Liver (tissue), 9 donors: ENCODE results near the gene ELOVL4. TPM values are rescaled to one million over a fixed set of nuclear protein-coding genes. Genes with fewer than 3 reads are reported as not detected.

ENCODE experiments used
- DNase-seq: peaks from one replicate; pipeline ENCODE4 v3.0.0-alpha.2; 2017; ENCODE audit warnings: low spot score
- H3K27ac ChIP-seq, 2 donors: one replicate each; pipeline ENCODE4 v1.7.0; 2013; ENCODE audit warnings: inconsistent platforms in 2 of 2, low read length in 2 of 2, control low read depth in 1 of 2, low read depth in 1 of 2, mild to moderate bottlenecking in 1 of 2
- H3K27me3 ChIP-seq, 4 donors: one replicate each; pipeline versions ENCODE4 v1.6.1 to v1.7.0; 2013; ENCODE audit warnings: low read length in 3 of 4, inconsistent platforms in 1 of 4, mild to moderate bottlenecking in 1 of 4, moderate library complexity in 1 of 4; ENCODE audit not compliant: control insufficient read depth in 4 of 4, insufficient read depth in 4 of 4
- H3K36me3 ChIP-seq, 4 donors: one replicate each; pipeline versions ENCODE4 v1.6.1 to v1.7.0; 2013; ENCODE audit warnings: low read length in 3 of 4, mild to moderate bottlenecking in 3 of 4, low read depth in 1 of 4, moderate library complexity in 1 of 4; ENCODE audit not compliant: control insufficient read depth in 4 of 4, insufficient read depth in 3 of 4
- H3K4me1 ChIP-seq, 4 donors: one replicate each; pipeline versions ENCODE4 v1.6.1 to v1.7.0; 2013; ENCODE audit warnings: low read length in 3 of 4, mild to moderate bottlenecking in 3 of 4, moderate library complexity in 1 of 4; ENCODE audit not compliant: control insufficient read depth in 4 of 4, insufficient read depth in 4 of 4
- H3K4me3 ChIP-seq, 3 donors: one replicate each; pipeline versions ENCODE4 v1.6.1 to v1.7.0; 2013; ENCODE audit warnings: low read length in 3 of 3, control low read depth in 1 of 3, low read depth in 1 of 3, mild to moderate bottlenecking in 1 of 3
- H3K9ac ChIP-seq, 2 donors: one replicate each; pipeline ENCODE4 v1.7.0; 2013; ENCODE audit warnings: low read length in 2 of 2, mild to moderate bottlenecking in 2 of 2, moderate library complexity in 2 of 2, control low read depth in 1 of 2, low read depth in 1 of 2
- H3K9me3 ChIP-seq, 4 donors: one replicate each; pipeline versions ENCODE4 v1.6.1 to v1.7.0; 2013; ENCODE audit warnings: low read length in 3 of 4; ENCODE audit not compliant: control insufficient read depth in 4 of 4
- ATF3 ChIP-seq: IDR thresholded peaks from 2 replicates; pipeline ENCODE4 v1.6.1; 2016; ENCODE audit warnings: antibody characterized with exemption
- CTCF ChIP-seq: fragments of 150-350 bp; IDR thresholded peaks from 2 replicates; pipeline ENCODE4 v1.5.1; 2017; ENCODE audit warnings: improper control_type of control experiment, low read depth, low read length; ENCODE audit not compliant: missing input control
- EGR1 ChIP-seq, 2 donors: IDR thresholded peaks; 2 replicates each; pipeline ENCODE4 v1.6.1; 2016 to 2018; ENCODE audit warnings: antibody characterized with exemption in 2 of 2, low read depth in 2 of 2
- FOXA1 ChIP-seq: IDR thresholded peaks from 2 replicates; pipeline ENCODE4 v1.6.1; 2016; ENCODE audit warnings: antibody characterized with exemption
- GABPA ChIP-seq, 2 donors: IDR thresholded peaks in 1 of 2; conservative IDR thresholded peaks in 1 of 2; 2 replicates each; pipeline ENCODE4 v1.6.1; 2016; ENCODE audit warnings: antibody characterized with exemption in 2 of 2, mild to moderate bottlenecking in 1 of 2, moderate library complexity in 1 of 2
- HNF4A ChIP-seq, 2 donors: conservative IDR thresholded peaks; 2 replicates each; pipeline ENCODE4 v1.6.1; 2016; ENCODE audit warnings: antibody characterized with exemption in 2 of 2, mild to moderate bottlenecking in 2 of 2
- HNF4G ChIP-seq: IDR thresholded peaks from 2 replicates; pipeline ENCODE4 v1.6.1; 2016; ENCODE audit warnings: antibody characterized with exemption
- JUND ChIP-seq, 2 donors: IDR thresholded peaks; 2 replicates each; pipeline ENCODE4 v1.6.1; 2016; ENCODE audit warnings: antibody characterized with exemption in 2 of 2
- MAX ChIP-seq: IDR thresholded peaks from 2 replicates; pipeline ENCODE4 v1.6.1; 2016; ENCODE audit warnings: antibody characterized with exemption
- RAD21 ChIP-seq, 2 donors: IDR thresholded peaks; 2 replicates each; pipeline ENCODE4 v1.6.1; 2016; ENCODE audit warnings: antibody characterized with exemption in 2 of 2, mild to moderate bottlenecking in 2 of 2
- REST ChIP-seq: IDR thresholded peaks from 2 replicates; pipeline ENCODE4 v1.6.1; 2016; ENCODE audit warnings: antibody characterized with exemption, mild to moderate bottlenecking
- TAF1 ChIP-seq: conservative IDR thresholded peaks from 2 replicates; pipeline ENCODE4 v1.6.1; 2016; ENCODE audit warnings: antibody characterized with exemption, mild to moderate bottlenecking
- YY1 ChIP-seq: IDR thresholded peaks from 2 replicates; pipeline ENCODE4 v1.6.1; 2016; ENCODE audit warnings: antibody characterized with exemption, mild to moderate bottlenecking
- ZBTB33 ChIP-seq: IDR thresholded peaks from 2 replicates; pipeline ENCODE4 v1.6.1; 2016; ENCODE audit warnings: antibody characterized with exemption
- WGBS: extraction: QIAGEN DNeasy Blood & Tissue Kit; methylation state at CpG from one replicate; pipeline ENCODE4 v1.1.7; 2013; 5-methylcytosine and 5-hydroxymethylcytosine counted together
- polyA plus RNA-seq, 2 donors: library from polyadenylated mRNA; stranded (reverse) in 1 of 2; unstranded in 1 of 2; fragments of 200-250 nt in 1 of 2; fragments of >200 nt in 1 of 2; fragmentation: Nextera tagmentation in 1 of 2; extraction: Ambion mirVana in 1 of 2; gene quantifications; one replicate each; pipeline versions ENCODE4 v1.2.1 to v1.2.3, GENCODE V29; 2013 to 2015
- total RNA-seq, 2 donors: library from RNA; depleted of rRNA; stranded (reverse); fragments of >200 nt; gene quantifications; one replicate each; pipeline ENCODE4 v1.2.3, GENCODE V29; 2014
- donor health status: healthy.
- donor health status: healthy.
- donor health status: healthy.
- donor health status: healthy.
- donor health status: healthy.

The ELOVL4 gene
- total and polyA plus RNA-seq, 4 donors: 0.07 to 2.1 (median 0.09) TPM; not detected in 1

GRCh38 chr6:79971193-79971592 lies 23.8 kb upstream of the ELOVL4 start:
- no peak overlapping the region for H3K4me3 ChIP-seq

GRCh38 chr6:79969784-79970183 lies 22.4 kb upstream of the ELOVL4 start:
- no peak overlapping the region for H3K9ac ChIP-seq
- 87% methylated on average over 5 of the region's 5 CpGs for WGBS
- H3K36me3 ChIP-seq: no peaks in the 10 kb centered on the region
- no peak overlapping the region for H3K4me3 ChIP-seq
- H3K27me3 ChIP-seq: no peaks in the 10 kb centered on the region
- H3K9me3 ChIP-seq: peaks cover 0 to 14% (median 2%) of the 10 kb centered on the region in 4 donors
- no peak for DNase-seq
- TF ChIP-seq GABPA (IDR thresholded peaks at IDR 0.05 in 1 of 2, conservative IDR thresholded peaks at IDR 0.05 in 1 of 2) (no peak), RAD21 (IDR thresholded peaks at IDR 0.05) (no peak), HNF4G (no peak), ATF3 (no peak), YY1 (no peak), CTCF (no peak), JUND (IDR thresholded peaks at IDR 0.05) (no peak), TAF1 (no peak), FOXA1 (no peak), EGR1 (IDR thresholded peaks at IDR 0.05; ENCODE audit: low read depth in 2 of 2) (no peak)
- H3K27ac ChIP-seq: no peak overlapping the region
- no peaks in the 10 kb centered on the region for H3K4me1 ChIP-seq

More at GRCh38 chr6:79971193-79971592, 23.8 kb upstream of the ELOVL4 start:
- H3K9ac ChIP-seq: no peak overlapping the region
- H3K27ac ChIP-seq: no peak overlapping the region
- no peaks in the 10 kb centered on the region for H3K36me3 ChIP-seq
- peaks cover 0 to 14% (median 2%) of the 10 kb centered on the region in 4 donors for H3K9me3 ChIP-seq
- DNase-seq: no peak
- H3K27me3 ChIP-seq: no peaks in the 10 kb centered on the region
- TF ChIP-seq FOXA1 (no peak), ZBTB33 (no peak), HNF4A (conservative IDR thresholded peaks at IDR 0.05) (no peak), MAX (no peak), REST (no peak)
- no peaks in the 10 kb centered on the region for H3K4me1 ChIP-seq
